ENCODE measurements around the gene EIF1B.
"Not testable (repeated sequence)": the region's sequence is repeated elsewhere in the genome, so short reads cannot be mapped to it uniquely, and the experiment has no call there.

The EIF1B gene

GRCh38 chr3:40309418-40309924, at the start of gene EIF1B:
EIF1B (plus strand) TSS chr3:40309707; CDS start chr3:40309942, 235 bp downstream.
- H3K4me3 ChIP-seq (ENCODE audit: low read depth, low read length), result peak within 1 kb of the TSS; percentile 92

- H3K4me3 ChIP-seq (ENCODE audit: low read depth, low read length), result no peak overlapping the region
Measured at GRCh38 chr3:40262331-40262730, 47.2 kb upstream of the EIF1B start.

- no peak overlapping the region for H3K4me3 ChIP-seq (ENCODE audit: low read depth, low read length)
Measured at GRCh38 chr3:40264451-40264850, 45.1 kb upstream of the EIF1B start.

- no peak overlapping the region for H3K4me3 ChIP-seq (ENCODE audit: low read depth, low read length)
Measured at GRCh38 chr3:40265181-40265580, 44.3 kb upstream of the EIF1B start.

GRCh38 chr3:40267937-40268724, 41.4 kb upstream of the EIF1B start:
- no peak overlapping the region for H3K4me3 ChIP-seq (ENCODE audit: low read depth, low read length)

- no peak overlapping the region for H3K4me3 ChIP-seq (ENCODE audit: low read depth, low read length)
Measured at GRCh38 chr3:40268802-40269524, 40.5 kb upstream of the EIF1B start.

GRCh38 chr3:40278791-40279190, 30.7 kb upstream of the EIF1B start:
- H3K4me3 ChIP-seq (ENCODE audit: low read depth, low read length), result no peak overlapping the region

GRCh38 chr3:40281995-40282394, 27.5 kb upstream of the EIF1B start:
- no peak overlapping the region for H3K4me3 ChIP-seq (ENCODE audit: low read depth, low read length)

GRCh38 chr3:40283057-40283456, 26.4 kb upstream of the EIF1B start:
- H3K4me3 ChIP-seq (ENCODE audit: low read depth, low read length), result not testable (repeated sequence)

- H3K4me3 ChIP-seq (ENCODE audit: low read depth, low read length), result no peak overlapping the region
Measured at GRCh38 chr3:40287248-40287647, 22.3 kb upstream of the EIF1B start.

GRCh38 chr3:40290396-40290795, 19.1 kb upstream of the EIF1B start:
- no peak overlapping the region for H3K4me3 ChIP-seq (ENCODE audit: low read depth, low read length)

GRCh38 chr3:40291471-40291870, 18.0 kb upstream of the EIF1B start:
- H3K4me3 ChIP-seq (ENCODE audit: low read depth, low read length), result no peak overlapping the region

- no peak overlapping the region for H3K4me3 ChIP-seq (ENCODE audit: low read depth, low read length)
Measured at GRCh38 chr3:40292637-40293349, 16.7 kb upstream of the EIF1B start.

- H3K4me3 ChIP-seq (ENCODE audit: low read depth, low read length), result no peak overlapping the region
Measured at GRCh38 chr3:40294434-40294833, 15.1 kb upstream of the EIF1B start.

- no peak overlapping the region for H3K4me3 ChIP-seq (ENCODE audit: low read depth, low read length)
Measured at GRCh38 chr3:40298075-40298474, 11.4 kb upstream of the EIF1B start.

GRCh38 chr3:40299130-40299720, 10.3 kb upstream of the EIF1B start:
- H3K4me3 ChIP-seq (ENCODE audit: low read depth, low read length), result no peak overlapping the region

GRCh38 chr3:40299721-40300335, 9.7 kb upstream of the EIF1B start:
- no peak overlapping the region for H3K4me3 ChIP-seq (ENCODE audit: low read depth, low read length)

- no peak overlapping the region for H3K4me3 ChIP-seq (ENCODE audit: low read depth, low read length)
Measured at GRCh38 chr3:40302784-40303183, 6.7 kb upstream of the EIF1B start.

- no peak overlapping the region for H3K4me3 ChIP-seq (ENCODE audit: low read depth, low read length)
Measured at GRCh38 chr3:40304352-40304751, 5.2 kb upstream of the EIF1B start.

GRCh38 chr3:40306336-40306735, 3.2 kb upstream of the EIF1B start:
- H3K4me3 ChIP-seq (ENCODE audit: low read depth, low read length), result no peak overlapping the region

- H3K4me3 ChIP-seq (ENCODE audit: low read depth, low read length), result no peak overlapping the region
Measured at GRCh38 chr3:40307176-40307575, 2.3 kb upstream of the EIF1B start.

Measured in iPS-11a (cell line).